Uterus (tissue), 2 donors: ENCODE results near the gene RNF186.

ENCODE experiments used
- CTCF ChIP-seq, 4 experiments: fragments of 200-600 bp in 2 of 4; fragments of 450-650 bp in 2 of 4; sonication (generic) in 2 of 4; IDR thresholded peaks; one replicate each; pipeline ENCODE4 v1.5.1; 2016 to 2019; ENCODE audit warnings: antibody characterized with exemption in 4 of 4, mild to moderate bottlenecking in 2 of 4, moderate library complexity in 1 of 4
- POLR2A ChIP-seq, 2 donors: fragments of 450-650 bp; IDR thresholded peaks; one replicate each; pipeline ENCODE4 v1.6.1; 2016; ENCODE audit warnings: antibody characterized with exemption in 2 of 2, mild to moderate bottlenecking in 1 of 2, moderate library complexity in 1 of 2

DNA sequence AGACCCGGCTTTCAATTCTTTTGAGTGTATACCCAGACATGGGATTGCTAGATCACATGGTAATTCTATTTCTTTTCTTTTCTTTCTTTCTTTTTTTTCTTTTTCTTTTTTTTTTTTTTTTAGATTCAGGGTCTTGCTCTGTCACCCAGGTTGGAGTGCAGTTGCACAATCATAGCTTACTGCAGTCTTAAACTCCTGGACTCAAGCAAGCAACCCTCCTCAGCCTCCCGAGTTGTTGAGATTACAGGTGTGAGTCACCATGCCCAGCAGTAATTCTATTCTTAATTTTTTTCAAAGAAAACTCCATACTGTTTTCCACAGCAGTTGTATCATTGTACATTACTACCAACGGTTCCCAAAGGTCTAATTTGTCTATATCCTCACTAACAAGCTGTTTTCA lies 13.5 kb upstream of the RNF186 start:
- TF ChIP-seq POLR2A (IDR thresholded peaks at IDR 0.05) (no peak), CTCF (IDR thresholded peaks at IDR 0.05) (no peak)
